NB4 (cell line): ENCODE data around the gene BACE2.
"Not testable (repeated sequence)": the region's sequence is repeated elsewhere in the genome, so short reads cannot be mapped to it uniquely, and the experiment has no call there.

Source experiments
- DNase-seq: peaks from one replicate; pipeline ENCODE4 v3.0.0; 2010; ENCODE audit warnings: low read depth
- H3K4me3 ChIP-seq: one replicate; pipeline ENCODE4 v1.5.1; 2011; ENCODE audit warnings: mild to moderate bottlenecking, low read depth, low read length, moderate library complexity
- CTCF ChIP-seq: IDR thresholded peaks from one replicate; pipeline ENCODE4 v1.5.1; 2012; ENCODE audit warnings: low read depth, low read length
- MAX ChIP-seq: IDR thresholded peaks from 2 replicates; pipeline ENCODE4 v1.6.1; 2011; ENCODE audit warnings: low read depth, low read length
- MYC ChIP-seq: IDR thresholded peaks from 2 replicates; pipeline ENCODE4 v1.6.1; 2011; ENCODE audit warnings: low read depth, low read length
- POLR2A ChIP-seq: IDR thresholded peaks from 2 replicates; pipeline ENCODE4 v1.6.1; 2011; ENCODE audit warnings: mild to moderate bottlenecking; ENCODE audit not compliant: insufficient read length; ENCODE audit errors: extremely low read depth

The BACE2 gene

GRCh38 chr21:41240040-41240439 is 72.1 kb downstream of the BACE2 start:
- TF ChIP-seq POLR2A (no peak), MAX (no peak), MYC (no peak), CTCF (no peak)
- H3K4me3 ChIP-seq, result no peak overlapping the region
- DNase-seq, result no peak

- DNase-seq, result no peak
- TF ChIP-seq CTCF (no peak), MYC (no peak), MAX (no peak), POLR2A (no peak)
- no peak overlapping the region for H3K4me3 ChIP-seq
Measured at GRCh38 chr21:41241341-41241740, 73.4 kb downstream of the BACE2 start.

- H3K4me3 ChIP-seq, result no peak overlapping the region
- DNase-seq, result no peak
- TF ChIP-seq MAX (no peak), MYC (no peak), CTCF (no peak), POLR2A (no peak)
Measured at GRCh38 chr21:41242238-41242829, 74.4 kb downstream of the BACE2 start.

GRCh38 chr21:41243107-41243506 is 75.1 kb downstream of the BACE2 start:
- no peak for DNase-seq
- TF ChIP-seq MYC (no peak), MAX (no peak), POLR2A (no peak)
- H3K4me3 ChIP-seq, result no peak overlapping the region

GRCh38 chr21:41244266-41244880 is 76.4 kb downstream of the BACE2 start:
- DNase-seq, H3K4me3 ChIP-seq: not testable (repeated sequence)

- H3K4me3 ChIP-seq, result no peak overlapping the region
- TF ChIP-seq POLR2A, result no peak
- TF ChIP-seq CTCF, result no peak
- no peak for TF ChIP-seq MYC
- TF ChIP-seq MAX, result no peak
- no peak for DNase-seq
Measured at GRCh38 chr21:41245509-41246135, 77.7 kb downstream of the BACE2 start.
